ENCODE data around the gene PCDHA1. TPM values are rescaled to one million over a fixed set of nuclear protein-coding genes. Genes with fewer than 3 reads are reported as not detected.

PCDHA1 gene
- total and polyA plus RNA-seq, 2 experiments from 2014 or later, result 0.81 to 1.6 TPM

DNA sequence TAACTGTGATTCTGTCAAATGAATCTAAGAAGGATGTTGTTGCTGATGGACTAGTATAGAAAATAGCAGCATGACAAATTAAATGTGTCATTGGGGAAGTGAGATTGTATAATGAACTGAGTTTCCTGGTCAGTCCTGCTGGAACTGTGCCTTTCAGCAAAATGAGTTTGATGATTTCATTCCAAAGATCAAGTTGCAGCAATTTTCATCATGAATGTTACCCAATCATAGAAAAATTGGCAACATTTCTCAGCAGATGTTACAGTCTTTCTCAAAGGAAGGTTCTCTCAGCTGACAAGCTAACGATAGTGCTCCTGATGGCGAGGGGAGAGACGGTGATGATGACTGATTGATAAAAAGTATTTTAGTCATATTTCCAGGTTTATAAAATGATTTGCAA, 191.1 kb downstream of the PCDHA1 start:
- 0 out of 2 replicates have a peak, but pooled peaks cover 5% of the 10 kb centered on the region for H3K79me2 ChIP-seq (replicated peaks; ENCODE audit: insufficient read depth)
- Mint-ChIP-seq H3K27ac (no peak overlapping the region), H3K4me1 (peaks cover 30% of the 10 kb centered on the region), H3K4me3 (no peak overlapping the region), H3K36me3 (ENCODE audit: low read depth) (no peaks in the 10 kb centered on the region), H3K9me3 (no peaks in the 10 kb centered on the region), H3K27me3 (ENCODE audit: insufficient read depth, low read depth, poor library complexity) (no peaks in the 10 kb centered on the region)
- H3K9me2 ChIP-seq (ENCODE audit: insufficient read depth), result no peaks in the 10 kb centered on the region
- H3K27ac ChIP-seq (ENCODE audit: low read depth), result no peak overlapping the region
- H3F3A ChIP-seq (replicated peaks; ENCODE audit: low read depth), result no peaks in the 10 kb centered on the region
- no peaks in the 10 kb centered on the region; the same call in 1 of the 2 replicates for H4K20me1 ChIP-seq (replicated peaks; ENCODE audit: insufficient read depth)
- H3K4me1 ChIP-seq (ENCODE audit: insufficient read depth), result peaks cover 16% of the 10 kb centered on the region
- ATAC-seq (no peak), DNase-seq (ENCODE audit: low spot score) (no peak)
- no peaks in the 10 kb centered on the region for H3K27me3 ChIP-seq (ENCODE audit: insufficient read depth)
- H3K4me3 ChIP-seq, result no peak overlapping the region
- TF ChIP-seq EZH2phosphoT487 (IDR thresholded peaks at IDR 0.05; ENCODE audit: unreplicated experiment) (no peak), ZNF114 (CRISPR knock-in tag; IDR thresholded peaks at IDR 0.05) (no peak), CREB1 (CRISPR knock-in tag; IDR thresholded peaks at IDR 0.05; ENCODE audit: low read depth) (no peak), EZH2 (IDR thresholded peaks at IDR 0.05; ENCODE audit: low read depth, unreplicated experiment) (no peak), ZNF331 (CRISPR knock-in tag; IDR thresholded peaks at IDR 0.05; ENCODE audit: low read depth) (no peak)
- TF ChIP-seq, protein P1, sequence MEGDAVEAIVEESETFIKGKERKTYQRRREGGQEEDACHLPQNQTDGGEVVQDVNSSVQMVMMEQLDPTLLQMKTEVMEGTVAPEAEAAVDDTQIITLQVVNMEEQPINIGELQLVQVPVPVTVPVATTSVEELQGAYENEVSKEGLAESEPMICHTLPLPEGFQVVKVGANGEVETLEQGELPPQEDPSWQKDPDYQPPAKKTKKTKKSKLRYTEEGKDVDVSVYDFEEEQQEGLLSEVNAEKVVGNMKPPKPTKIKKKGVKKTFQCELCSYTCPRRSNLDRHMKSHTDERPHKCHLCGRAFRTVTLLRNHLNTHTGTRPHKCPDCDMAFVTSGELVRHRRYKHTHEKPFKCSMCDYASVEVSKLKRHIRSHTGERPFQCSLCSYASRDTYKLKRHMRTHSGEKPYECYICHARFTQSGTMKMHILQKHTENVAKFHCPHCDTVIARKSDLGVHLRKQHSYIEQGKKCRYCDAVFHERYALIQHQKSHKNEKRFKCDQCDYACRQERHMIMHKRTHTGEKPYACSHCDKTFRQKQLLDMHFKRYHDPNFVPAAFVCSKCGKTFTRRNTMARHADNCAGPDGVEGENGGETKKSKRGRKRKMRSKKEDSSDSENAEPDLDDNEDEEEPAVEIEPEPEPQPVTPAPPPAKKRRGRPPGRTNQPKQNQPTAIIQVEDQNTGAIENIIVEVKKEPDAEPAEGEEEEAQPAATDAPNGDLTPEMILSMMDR (conservative IDR thresholded peaks at IDR 0.05; ENCODE audit: low read depth in 2 of 2), result no peak
- no peak overlapping the region for H3K4me2 ChIP-seq
- H2AFZ ChIP-seq, result no peak overlapping the region
- no peaks in the 10 kb centered on the region for H3K36me3 ChIP-seq (ENCODE audit: insufficient read depth)

DNA sequence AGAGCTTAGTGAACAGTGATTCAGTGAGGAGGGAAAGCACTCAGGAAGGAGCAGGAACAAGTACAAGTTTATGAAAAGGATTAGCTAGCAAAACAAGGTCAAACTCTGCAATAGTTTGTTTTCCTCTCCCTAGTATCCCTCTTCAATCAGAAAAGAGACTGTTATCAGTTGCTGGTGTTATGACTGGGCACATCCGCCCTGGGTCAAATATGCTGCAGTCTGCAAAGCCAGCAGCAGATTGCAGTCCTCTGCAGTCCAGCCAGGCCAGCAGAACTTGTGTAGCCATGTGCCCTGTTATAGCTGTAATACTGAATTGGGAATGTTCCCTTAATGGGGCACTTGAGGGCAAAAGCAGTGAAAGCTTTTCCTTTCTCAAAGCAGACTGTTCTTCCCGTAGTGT, 192.3 kb downstream of the PCDHA1 start:
- peak; percentile 46; the same call in 1 of the 3 replicates for ATAC-seq
- H3K9me3 Mint-ChIP-seq, result no peaks in the 10 kb centered on the region
- H3F3A ChIP-seq (replicated peaks; ENCODE audit: low read depth), result no peaks in the 10 kb centered on the region

DNA sequence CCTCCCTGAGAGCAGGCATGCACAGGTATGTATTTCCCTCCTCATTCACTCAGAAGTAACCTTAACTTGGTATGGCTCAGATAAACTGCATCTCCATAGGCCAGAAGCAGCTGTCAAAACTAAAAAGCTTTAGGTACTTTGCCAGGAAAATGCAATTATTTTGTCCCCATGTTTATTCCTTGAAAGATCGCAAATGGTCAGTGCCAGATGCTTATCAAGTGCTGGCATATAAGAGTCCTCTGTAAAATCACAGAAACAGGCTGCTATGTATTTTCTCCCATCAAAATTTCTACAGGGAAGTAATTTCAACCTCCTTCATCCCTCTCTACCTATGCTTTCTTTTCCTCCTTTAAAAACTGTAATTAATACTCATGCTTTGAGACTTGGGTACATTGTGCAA, 193.0 kb downstream of the PCDHA1 start:
- no peaks in the 10 kb centered on the region for H3F3A ChIP-seq (replicated peaks; ENCODE audit: low read depth)
- DNase-seq (ENCODE audit: low spot score), result no peak
- no peaks in the 10 kb centered on the region for H3K27me3 Mint-ChIP-seq (ENCODE audit: insufficient read depth, low read depth, poor library complexity)
- H3K36me3 Mint-ChIP-seq (ENCODE audit: low read depth), result no peaks in the 10 kb centered on the region
- H3K9me3 Mint-ChIP-seq, result no peaks in the 10 kb centered on the region
- H3K9me2 ChIP-seq (ENCODE audit: insufficient read depth), result no peaks in the 10 kb centered on the region
- no peak overlapping the region for H3K27ac Mint-ChIP-seq
- H3K79me2 ChIP-seq (replicated peaks; ENCODE audit: insufficient read depth), result no peaks in the 10 kb centered on the region
- ATAC-seq, result peak; percentile 53
- no peak overlapping the region for H3K27ac ChIP-seq (ENCODE audit: low read depth)
- H3K4me1 Mint-ChIP-seq, result peaks cover 22% of the 10 kb centered on the region
- peaks cover 11% of the 10 kb centered on the region for H3K4me1 ChIP-seq (ENCODE audit: insufficient read depth)
- H3K4me2 ChIP-seq, result no peak overlapping the region
- H4K20me1 ChIP-seq (replicated peaks; ENCODE audit: insufficient read depth), result no peaks in the 10 kb centered on the region; the same call in 1 of the 2 replicates
- no peaks in the 10 kb centered on the region for H3K27me3 ChIP-seq (ENCODE audit: insufficient read depth)
- no peak overlapping the region for H2AFZ ChIP-seq
- no peaks in the 10 kb centered on the region for H3K36me3 ChIP-seq (ENCODE audit: insufficient read depth)
- H3K4me3 ChIP-seq, result no peak overlapping the region
- H3K4me3 Mint-ChIP-seq, result no peak overlapping the region
- TF ChIP-seq, protein P2, sequence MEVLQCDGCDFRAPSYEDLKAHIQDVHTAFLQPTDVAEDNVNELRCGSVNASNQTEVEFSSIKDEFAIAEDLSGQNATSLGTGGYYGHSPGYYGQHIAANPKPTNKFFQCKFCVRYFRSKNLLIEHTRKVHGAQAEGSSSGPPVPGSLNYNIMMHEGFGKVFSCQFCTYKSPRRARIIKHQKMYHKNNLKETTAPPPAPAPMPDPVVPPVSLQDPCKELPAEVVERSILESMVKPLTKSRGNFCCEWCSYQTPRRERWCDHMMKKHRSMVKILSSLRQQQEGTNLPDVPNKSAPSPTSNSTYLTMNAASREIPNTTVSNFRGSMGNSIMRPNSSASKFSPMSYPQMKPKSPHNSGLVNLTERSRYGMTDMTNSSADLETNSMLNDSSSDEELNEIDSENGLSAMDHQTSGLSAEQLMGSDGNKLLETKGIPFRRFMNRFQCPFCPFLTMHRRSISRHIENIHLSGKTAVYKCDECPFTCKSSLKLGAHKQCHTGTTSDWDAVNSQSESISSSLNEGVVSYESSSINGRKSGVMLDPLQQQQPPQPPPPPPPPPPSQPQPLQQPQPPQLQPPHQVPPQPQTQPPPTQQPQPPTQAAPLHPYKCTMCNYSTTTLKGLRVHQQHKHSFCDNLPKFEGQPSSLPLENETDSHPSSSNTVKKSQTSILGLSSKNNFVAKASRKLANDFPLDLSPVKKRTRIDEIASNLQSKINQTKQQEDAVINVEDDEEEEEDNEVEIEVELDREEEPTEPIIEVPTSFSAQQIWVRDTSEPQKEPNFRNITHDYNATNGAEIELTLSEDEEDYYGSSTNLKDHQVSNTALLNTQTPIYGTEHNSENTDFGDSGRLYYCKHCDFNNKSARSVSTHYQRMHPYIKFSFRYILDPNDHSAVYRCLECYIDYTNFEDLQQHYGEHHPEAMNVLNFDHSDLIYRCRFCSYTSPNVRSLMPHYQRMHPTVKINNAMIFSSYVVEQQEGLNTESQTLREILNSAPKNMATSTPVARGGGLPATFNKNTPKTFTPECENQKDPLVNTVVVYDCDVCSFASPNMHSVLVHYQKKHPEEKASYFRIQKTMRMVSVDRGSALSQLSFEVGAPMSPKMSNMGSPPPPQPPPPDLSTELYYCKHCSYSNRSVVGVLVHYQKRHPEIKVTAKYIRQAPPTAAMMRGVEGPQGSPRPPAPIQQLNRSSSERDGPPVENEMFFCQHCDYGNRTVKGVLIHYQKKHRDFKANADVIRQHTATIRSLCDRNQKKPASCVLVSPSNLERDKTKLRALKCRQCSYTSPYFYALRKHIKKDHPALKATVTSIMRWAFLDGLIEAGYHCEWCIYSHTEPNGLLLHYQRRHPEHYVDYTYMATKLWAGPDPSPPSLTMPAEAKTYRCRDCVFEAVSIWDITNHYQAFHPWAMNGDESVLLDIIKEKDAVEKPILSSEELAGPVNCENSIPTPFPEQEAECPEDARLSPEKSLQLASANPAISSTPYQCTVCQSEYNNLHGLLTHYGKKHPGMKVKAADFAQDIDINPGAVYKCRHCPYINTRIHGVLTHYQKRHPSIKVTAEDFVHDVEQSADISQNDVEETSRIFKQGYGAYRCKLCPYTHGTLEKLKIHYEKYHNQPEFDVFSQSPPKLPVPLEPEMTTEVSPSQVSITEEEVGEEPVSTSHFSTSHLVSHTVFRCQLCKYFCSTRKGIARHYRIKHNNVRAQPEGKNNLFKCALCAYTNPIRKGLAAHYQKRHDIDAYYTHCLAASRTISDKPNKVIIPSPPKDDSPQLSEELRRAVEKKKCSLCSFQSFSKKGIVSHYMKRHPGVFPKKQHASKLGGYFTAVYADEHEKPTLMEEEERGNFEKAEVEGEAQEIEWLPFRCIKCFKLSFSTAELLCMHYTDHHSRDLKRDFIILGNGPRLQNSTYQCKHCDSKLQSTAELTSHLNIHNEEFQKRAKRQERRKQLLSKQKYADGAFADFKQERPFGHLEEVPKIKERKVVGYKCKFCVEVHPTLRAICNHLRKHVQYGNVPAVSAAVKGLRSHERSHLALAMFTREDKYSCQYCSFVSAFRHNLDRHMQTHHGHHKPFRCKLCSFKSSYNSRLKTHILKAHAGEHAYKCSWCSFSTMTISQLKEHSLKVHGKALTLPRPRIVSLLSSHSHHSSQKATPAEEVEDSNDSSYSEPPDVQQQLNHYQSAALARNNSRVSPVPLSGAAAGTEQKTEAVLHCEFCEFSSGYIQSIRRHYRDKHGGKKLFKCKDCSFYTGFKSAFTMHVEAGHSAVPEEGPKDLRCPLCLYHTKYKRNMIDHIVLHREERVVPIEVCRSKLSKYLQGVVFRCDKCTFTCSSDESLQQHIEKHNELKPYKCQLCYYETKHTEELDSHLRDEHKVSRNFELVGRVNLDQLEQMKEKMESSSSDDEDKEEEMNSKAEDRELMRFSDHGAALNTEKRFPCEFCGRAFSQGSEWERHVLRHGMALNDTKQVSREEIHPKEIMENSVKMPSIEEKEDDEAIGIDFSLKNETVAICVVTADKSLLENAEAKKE (CRISPR knock-in tag; IDR thresholded peaks at IDR 0.05), result no peak

More for the DNA sequence above, 192.3 kb downstream of the PCDHA1 start:
- H3K4me3 Mint-ChIP-seq, result no peak overlapping the region
- DNase-seq (ENCODE audit: low spot score), result no peak
- peaks cover 16% of the 10 kb centered on the region for H3K4me1 ChIP-seq (ENCODE audit: insufficient read depth)
- no peak overlapping the region for H2AFZ ChIP-seq
- no peaks in the 10 kb centered on the region; the same call in 1 of the 2 replicates for H4K20me1 ChIP-seq (replicated peaks; ENCODE audit: insufficient read depth)
- no peaks in the 10 kb centered on the region for H3K36me3 ChIP-seq (ENCODE audit: insufficient read depth)
- no peaks in the 10 kb centered on the region for H3K9me2 ChIP-seq (ENCODE audit: insufficient read depth)
- no peak for TF ChIP-seq STAT1 (IDR thresholded peaks at IDR 0.05; ENCODE audit: unreplicated experiment)
- no peak for TF ChIP-seq ZNF331 (CRISPR knock-in tag; IDR thresholded peaks at IDR 0.05; ENCODE audit: low read depth)
- H3K27ac ChIP-seq (ENCODE audit: low read depth), result no peak overlapping the region
- peaks cover 28% of the 10 kb centered on the region for H3K4me1 Mint-ChIP-seq
- no peaks in the 10 kb centered on the region for H3K36me3 Mint-ChIP-seq (ENCODE audit: low read depth)
- H3K4me3 ChIP-seq, result no peak overlapping the region
- H3K27me3 Mint-ChIP-seq (ENCODE audit: insufficient read depth, low read depth, poor library complexity), result no peaks in the 10 kb centered on the region
- no peaks in the 10 kb centered on the region for H3K79me2 ChIP-seq (replicated peaks; ENCODE audit: insufficient read depth)
- no peak overlapping the region for H3K4me2 ChIP-seq
- H3K27ac Mint-ChIP-seq, result peak overlapping the region; percentile 38; the same call in 1 of the 2 replicates
- H3K27me3 ChIP-seq (ENCODE audit: insufficient read depth), result no peaks in the 10 kb centered on the region
